Natural killer cell treated with Interleukin-12 subunit alpha and Interleukin-12 subunit beta and Interleukin-15 and Interleukin-18, amount 100 ng/mL, for 72 hours (primary cell): ENCODE results near the gene PI4KB. TPM values are rescaled to one million over a fixed set of nuclear protein-coding genes. Genes with fewer than 3 reads are reported as not detected.

Experiments
- ATAC-seq, 2 donors: fragments of 150-1000 bp; cut with Tn5 transposase in 1 of 2; sonication (Bioruptor Pico), chemical (Tn5 transposase) in 1 of 2; 2 replicates each; pipeline ENCODE4 v1.10.0; 2021
- DNase-seq: peaks from one replicate; pipeline ENCODE4 v3.0.0; 2022; ENCODE audit warnings: low spot score
- H3K27ac Mint-ChIP-seq, 2 donors: 1 replicate in 1 of 2; 2 replicates in 1 of 2; pipeline ENCODE4 v1.8.0; 2022; ENCODE audit warnings: mixed read lengths in 2 of 2, mild to moderate bottlenecking in 1 of 2, moderate library complexity in 1 of 2
- H3K27me3 Mint-ChIP-seq, 2 donors: 1 replicate in 1 of 2; 2 replicates in 1 of 2; pipeline ENCODE4 v1.8.0; 2022; ENCODE audit warnings: mixed read lengths in 2 of 2
- H3K36me3 Mint-ChIP-seq: one replicate; pipeline ENCODE4 v1.8.0; 2022; ENCODE audit warnings: mixed read lengths
- H3K4me1 Mint-ChIP-seq, 2 donors: 1 replicate in 1 of 2; 2 replicates in 1 of 2; pipeline ENCODE4 v1.8.0; 2022; ENCODE audit warnings: low read depth in 2 of 2, mixed read lengths in 2 of 2, mild to moderate bottlenecking in 1 of 2
- H3K4me3 Mint-ChIP-seq: one replicate; pipeline ENCODE4 v1.8.0; 2022; ENCODE audit warnings: mixed read lengths
- H3K9me3 Mint-ChIP-seq: 2 replicates; pipeline ENCODE4 v1.8.0; 2022; ENCODE audit warnings: mixed read lengths
- total RNA-seq, 2 donors: library from RNA; stranded (reverse); gene quantifications; one replicate each; pipeline ENCODE4 v1.2.3, GENCODE V29; 2022

The PI4KB gene
- total RNA-seq, 2 donors from 2014 or later = 69.9 to 82.3 TPM

- Mint-ChIP-seq H3K27me3 (no peaks in the 10 kb centered on the region), H3K27ac (no peak overlapping the region), H3K4me1 (peaks cover 0 to 3% of the 10 kb centered on the region in 2 donors), H3K9me3 (no peaks in the 10 kb centered on the region), H3K4me3 (no peak overlapping the region), H3K36me3 (no peaks in the 10 kb centered on the region)
- DNase-seq (no peak), ATAC-seq (no peak)
These were observed 7.6 kb upstream of the PI4KB start for GRCh38 chr1:151334822-151335221.

GRCh38 chr1:151327903-151328674 lies 873 bp upstream of the PI4KB start:
- Mint-ChIP-seq H3K4me3 (peak overlapping the region; percentile 100), H3K4me1 (peaks cover 26 to 31% of the 10 kb centered on the region in 2 donors), H3K36me3 (peaks cover 10% of the 10 kb centered on the region), H3K27me3 (no peaks in the 10 kb centered on the region), H3K27ac (peak overlapping the region; percentile 94 to 95), H3K9me3 (no peaks in the 10 kb centered on the region)
- ATAC-seq = peak; percentile 18 to 36
- DNase-seq = no peak

GRCh38 chr1:151326619-151327222 lies 495 bp downstream of the PI4KB start:
- Mint-ChIP-seq H3K27ac (peak overlapping the region; percentile 94 to 95), H3K4me1 (peaks cover 31 to 32% of the 10 kb centered on the region in 2 donors), H3K36me3 (peaks cover 10% of the 10 kb centered on the region), H3K27me3 (no peaks in the 10 kb centered on the region), H3K9me3 (no peaks in the 10 kb centered on the region), H3K4me3 (peak overlapping the region; percentile 100)
- DNase-seq = peak; percentile 71
- ATAC-seq = peak; percentile 68 to 75

- Mint-ChIP-seq H3K27ac (peak overlapping the region; percentile 94 to 95), H3K4me1 (peaks cover 32% of the 10 kb centered on the region in 2 donors), H3K4me3 (peak overlapping the region; percentile 100), H3K27me3 (no peaks in the 10 kb centered on the region), H3K9me3 (no peaks in the 10 kb centered on the region), H3K36me3 (peaks cover 11% of the 10 kb centered on the region)
- DNase-seq (no peak), ATAC-seq (no peak)
These were observed 1.4 kb downstream of the PI4KB start for GRCh38 chr1:151325646-151326429.

GRCh38 chr1:151325231-151325630 lies 2.0 kb downstream of the PI4KB start:
- DNase-seq (no peak), ATAC-seq (no peak)
- no peaks in the 10 kb centered on the region for H3K27me3 Mint-ChIP-seq
- peaks cover 38% of the 10 kb centered on the region in 2 donors for H3K4me1 Mint-ChIP-seq
- H3K36me3 Mint-ChIP-seq = peaks cover 17% of the 10 kb centered on the region
- H3K4me3 Mint-ChIP-seq = peak overlapping the region; percentile 100
- no peaks in the 10 kb centered on the region for H3K9me3 Mint-ChIP-seq
- peak overlapping the region; percentile 94 to 95 for H3K27ac Mint-ChIP-seq

- no peaks in the 10 kb centered on the region for H3K9me3 Mint-ChIP-seq
- peaks cover 18% of the 10 kb centered on the region for H3K36me3 Mint-ChIP-seq
- H3K4me1 Mint-ChIP-seq = peaks cover 39 to 40% of the 10 kb centered on the region in 2 donors
- H3K27ac Mint-ChIP-seq = peak overlapping the region in 1 of 2 donors; percentile 95
- no peaks in the 10 kb centered on the region for H3K27me3 Mint-ChIP-seq
- no peak for DNase-seq
- no peak for ATAC-seq
- no peak overlapping the region for H3K4me3 Mint-ChIP-seq
These were observed 2.8 kb downstream of the PI4KB start for GRCh38 chr1:151324390-151324930.

GRCh38 chr1:151318975-151319374 lies 8.2 kb downstream of the PI4KB start:
- Mint-ChIP-seq H3K27ac (no peak overlapping the region), H3K27me3 (no peaks in the 10 kb centered on the region), H3K4me3 (no peak overlapping the region), H3K9me3 (no peaks in the 10 kb centered on the region), H3K4me1 (peaks cover 14 to 27% of the 10 kb centered on the region in 2 donors), H3K36me3 (peaks cover 14% of the 10 kb centered on the region)
- DNase-seq (no peak), ATAC-seq (no peak)

- Mint-ChIP-seq H3K27me3 (no peaks in the 10 kb centered on the region), H3K36me3 (peaks cover 18% of the 10 kb centered on the region), H3K4me3 (no peak overlapping the region), H3K4me1 (peaks cover 39 to 44% of the 10 kb centered on the region in 2 donors), H3K9me3 (no peaks in the 10 kb centered on the region), H3K27ac (peak overlapping the region in 1 of 2 donors; percentile 37)
- no peak for DNase-seq
- ATAC-seq = no peak
These were observed 11.5 kb downstream of the PI4KB start for GRCh38 chr1:151315565-151316235.

- no peaks in the 10 kb centered on the region for H3K27me3 Mint-ChIP-seq
- H3K27ac Mint-ChIP-seq = peak overlapping the region; percentile 98 to 99
- H3K9me3 Mint-ChIP-seq = no peaks in the 10 kb centered on the region
- ATAC-seq (no peak), DNase-seq (no peak)
- no peak overlapping the region for H3K4me3 Mint-ChIP-seq
- peaks cover 12% of the 10 kb centered on the region for H3K36me3 Mint-ChIP-seq
- H3K4me1 Mint-ChIP-seq = peaks cover 37 to 42% of the 10 kb centered on the region in 2 donors
These were observed 12.9 kb downstream of the PI4KB start for GRCh38 chr1:151314137-151314875.

- Mint-ChIP-seq H3K27me3 (no peaks in the 10 kb centered on the region), H3K4me1 (peaks cover 37 to 42% of the 10 kb centered on the region in 2 donors), H3K36me3 (peaks cover 16% of the 10 kb centered on the region), H3K27ac (peak overlapping the region; percentile 98 to 99), H3K9me3 (no peaks in the 10 kb centered on the region), H3K4me3 (no peak overlapping the region)
- no peak for DNase-seq
- no peak for ATAC-seq
These were observed 13.7 kb downstream of the PI4KB start for GRCh38 chr1:151313501-151313900.

DNA sequence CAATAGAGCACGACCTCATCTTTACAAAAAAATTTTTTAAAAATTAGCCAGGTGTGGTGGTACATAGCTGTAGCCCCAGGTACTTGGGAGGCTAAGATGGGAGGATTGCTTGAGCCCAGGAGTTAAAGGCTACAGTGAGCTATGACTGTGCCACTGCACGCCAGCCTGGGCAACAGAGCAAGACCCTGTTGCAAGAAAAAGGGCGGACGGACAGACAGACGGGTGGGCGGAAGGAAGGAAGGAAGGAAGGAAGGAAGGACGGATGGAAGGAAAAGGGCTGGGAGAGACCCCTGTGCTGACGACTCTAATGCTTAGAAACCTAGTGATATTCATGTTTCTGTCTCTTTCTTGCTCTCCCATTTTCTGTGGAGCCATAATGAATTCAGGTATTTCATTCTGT lies 14.4 kb downstream of the PI4KB start:
- H3K27ac Mint-ChIP-seq = peak overlapping the region; percentile 98 to 99

DNA sequence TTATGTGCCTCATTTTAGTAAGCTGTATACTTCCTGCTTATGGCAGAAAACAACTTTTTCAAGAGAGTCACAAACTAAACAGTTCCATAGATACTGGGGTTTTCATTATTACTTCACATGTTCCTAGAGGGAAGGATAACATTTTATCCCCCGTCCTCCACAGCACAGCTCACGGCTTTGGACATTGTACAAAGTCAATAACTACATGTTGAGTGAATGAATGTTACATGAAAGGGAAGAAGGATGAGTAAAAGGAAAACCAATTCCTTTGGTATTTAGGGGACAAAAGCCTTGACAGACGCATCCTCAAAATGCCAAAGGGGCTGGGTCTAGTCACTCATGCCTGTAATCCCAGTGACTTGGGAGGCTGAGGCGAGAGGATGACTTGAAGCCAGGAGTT lies 14.8 kb downstream of the PI4KB start:
- H3K4me1 Mint-ChIP-seq = peaks cover 33 to 46% of the 10 kb centered on the region in 2 donors
- no peak for DNase-seq
- H3K27me3 Mint-ChIP-seq = no peaks in the 10 kb centered on the region
- no peaks in the 10 kb centered on the region for H3K9me3 Mint-ChIP-seq
- H3K36me3 Mint-ChIP-seq = peaks cover 21% of the 10 kb centered on the region
- ATAC-seq = no peak
- peak overlapping the region; percentile 59 for H3K4me3 Mint-ChIP-seq
- peak overlapping the region; percentile 98 to 99 for H3K27ac Mint-ChIP-seq

More for the DNA sequence above, 14.4 kb downstream of the PI4KB start:
- H3K4me3 Mint-ChIP-seq = peak overlapping the region; percentile 59
- peaks cover 37 to 46% of the 10 kb centered on the region in 2 donors for H3K4me1 Mint-ChIP-seq
- ATAC-seq (no peak), DNase-seq (no peak)
- peaks cover 21% of the 10 kb centered on the region for H3K36me3 Mint-ChIP-seq
- no peaks in the 10 kb centered on the region for H3K9me3 Mint-ChIP-seq
- H3K27me3 Mint-ChIP-seq = no peaks in the 10 kb centered on the region
